Measurements from ENCODE around the gene SLC29A1. TPM values are rescaled to one million over a fixed set of nuclear protein-coding genes. Genes with fewer than 3 reads are reported as not detected.

The SLC29A1 gene
- total RNA-seq, 1 donor from 2014 or later: 159 TPM

- peak; percentile 85 for DNase-seq (ENCODE audit: low read depth)
These were observed 11.0 kb downstream of the SLC29A1 start for GRCh38 chr6:44234101-44235025.

- DNase-seq (ENCODE audit: low read depth): no peak
These were observed 11.9 kb downstream of the SLC29A1 start for GRCh38 chr6:44235269-44235668.

GRCh38 chr6:44235891-44236516, 12.6 kb downstream of the SLC29A1 start:
- DNase-seq (ENCODE audit: low read depth): no peak

GRCh38 chr6:44237021-44237812, 13.8 kb downstream of the SLC29A1 start:
- DNase-seq (ENCODE audit: low read depth): peak; percentile 99

- DNase-seq (ENCODE audit: low read depth): peak; percentile 82
These were observed 14.5 kb downstream of the SLC29A1 start for GRCh38 chr6:44237813-44238433.

- DNase-seq (ENCODE audit: low read depth): no peak
These were observed 15.4 kb downstream of the SLC29A1 start for GRCh38 chr6:44238687-44239350.

- no peak for DNase-seq (ENCODE audit: low read depth)
These were observed 19.9 kb downstream of the SLC29A1 start for GRCh38 chr6:44243345-44243744.

- DNase-seq (ENCODE audit: low read depth): no peak
These were observed 22.1 kb downstream of the SLC29A1 start for GRCh38 chr6:44245391-44245911.

GRCh38 chr6:44245912-44246662, 22.7 kb downstream of the SLC29A1 start:
- DNase-seq (ENCODE audit: low read depth): peak; percentile 89

- DNase-seq (ENCODE audit: low read depth): peak; percentile 98
These were observed 23.4 kb downstream of the SLC29A1 start, which contains the start of gene HSP90AB1 for GRCh38 chr6:44246663-44247337. Gene HSP90AB1 (plus strand): TSS chr6:44247101. CDS start chr6:44248630, 1,529 bp downstream.

- peak; percentile 77 for DNase-seq (ENCODE audit: low read depth)
These were observed 24.2 kb downstream of the SLC29A1 start for GRCh38 chr6:44247338-44248302.

GRCh38 chr6:44248579-44248978, 25.2 kb downstream of the SLC29A1 start:
- DNase-seq (ENCODE audit: low read depth): no peak

GRCh38 chr6:44249082-44249748, 25.8 kb downstream of the SLC29A1 start:
- DNase-seq (ENCODE audit: low read depth): no peak

GRCh38 chr6:44250067-44250717, 26.8 kb downstream of the SLC29A1 start:
- no peak for DNase-seq (ENCODE audit: low read depth)

GRCh38 chr6:44250718-44251123, 27.3 kb downstream of the SLC29A1 start:
- no peak for DNase-seq (ENCODE audit: low read depth)
